GM13977 (cell line): Measurements from ENCODE around the gene APPL2.

Experiments used
- DNase-seq: peaks from one replicate; pipeline ENCODE4 v3.0.0; 2012; ENCODE audit warnings: low spot score
- CTCF ChIP-seq: IDR thresholded peaks from 2 replicates; pipeline ENCODE4 v1.5.1; 2012; ENCODE audit warnings: mild to moderate bottlenecking, control low read depth; ENCODE audit not compliant: insufficient read depth; ENCODE audit errors: extremely low read depth, missing control alignments
- in situ Hi-C: fragments of 300-500 bp; cut with MboI; formaldehyde crosslinking; loops from one replicate; pipeline ENCODE4 v1.12.0; 2022; ENCODE audit warnings: low sequenced_read_pairs, low pct_unique_long_range_greater_than_20kb, mixed read lengths, inconsistent platforms; ENCODE audit not compliant: unreplicated experiment

APPL2 gene

GRCh38 chr12:105214670-105215375 is 21.2 kb downstream of the APPL2 start:
- no peak for DNase-seq
- TF ChIP-seq CTCF: no peak
- in situ Hi-C loops: no loop called here

- no peak for DNase-seq
- in situ Hi-C loops: no loop called here
- TF ChIP-seq CTCF: no peak
These were observed 21.8 kb downstream of the APPL2 start for GRCh38 chr12:105214148-105214547.

- TF ChIP-seq CTCF: no peak
- in situ Hi-C loops: no loop called here
- DNase-seq: no peak
These were observed 23.5 kb downstream of the APPL2 start for GRCh38 chr12:105212438-105212837.

- TF ChIP-seq CTCF: no peak
- in situ Hi-C loops: no loop called here
- no peak for DNase-seq
These were observed 26.9 kb downstream of the APPL2 start for GRCh38 chr12:105209091-105209490.

- no peak for TF ChIP-seq CTCF
- no peak for DNase-seq
- in situ Hi-C loops: no loop called here
These were observed 29.1 kb downstream of the APPL2 start for GRCh38 chr12:105206686-105207374.

- in situ Hi-C loops: no loop called here
- TF ChIP-seq CTCF: no peak
- DNase-seq: no peak
These were observed 30.5 kb downstream of the APPL2 start for GRCh38 chr12:105205322-105206048.
